CD4-positive, alpha-beta T cell (primary cell): ENCODE measurements around the gene PRKN. TPM values are rescaled to one million over a fixed set of nuclear protein-coding genes. Genes with fewer than 3 reads are reported as not detected.

ENCODE experiments used
- ATAC-seq: fragments of 200-7000 bp; cut with Tn5 transposase; one replicate; pipeline ENCODE4 v1.10.0; 2022; ENCODE audit warnings: mild to moderate bottlenecking; ENCODE audit not compliant: poor library complexity
- CTCF ChIA-PET: fragments of 350-600 bp; sonication (Branson Sonifier 250); formaldehyde crosslinking; loops from one replicate; lab custom pipeline; 2021; ENCODE audit warnings: antibody characterized with exemption, inconsistent platforms; lab: Charles Lee
- POLR2A ChIA-PET: fragments of 350-600 bp; sonication (Branson Sonifier 250); formaldehyde crosslinking; loops from one replicate; lab custom pipeline; 2021; ENCODE audit warnings: antibody characterized with exemption, inconsistent platforms; lab: Charles Lee
- DNase-seq, 14 experiments: peaks; one replicate each; pipeline ENCODE4 v3.0.0-alpha.2; 2013 to 2020; ENCODE audit warnings: mixed read lengths in 2 of 14
- H3K27ac ChIP-seq, 2 donors: one replicate each; pipeline versions ENCODE4 v1.5.1 to v1.7.0; 2013; ENCODE audit warnings: low read length in 2 of 2, low read depth in 1 of 2, mild to moderate bottlenecking in 1 of 2
- H3K27me3 ChIP-seq, 2 experiments: 1 replicate in 1 of 2; 2 replicates in 1 of 2; pipeline versions ENCODE4 v1.6.1 to v1.7.0; 2013; ENCODE audit warnings: low read length in 2 of 2, control low read depth in 1 of 2, mild to moderate bottlenecking in 1 of 2, moderate library complexity in 1 of 2; ENCODE audit not compliant: insufficient read depth in 2 of 2, control insufficient read depth in 1 of 2
- H3K36me3 ChIP-seq: one replicate; pipeline ENCODE4 v1.6.1; 2013; ENCODE audit warnings: low read length, control low read depth; ENCODE audit not compliant: insufficient read depth
- H3K4me1 ChIP-seq: one replicate; pipeline ENCODE4 v1.6.1; 2013; ENCODE audit warnings: low read length, control low read depth; ENCODE audit not compliant: insufficient read depth
- H3K4me3 ChIP-seq: one replicate; pipeline ENCODE4 v1.5.1; 2013; ENCODE audit warnings: mild to moderate bottlenecking, low read length, moderate library complexity
- H3K9me3 ChIP-seq, 2 experiments: 1 replicate in 1 of 2; 2 replicates in 1 of 2; pipeline versions ENCODE4 v1.6.1 to v1.7.0; 2013; ENCODE audit warnings: low read length in 2 of 2, mild to moderate bottlenecking in 2 of 2, control low read depth in 1 of 2, moderate library complexity in 1 of 2; ENCODE audit not compliant: control insufficient read depth in 1 of 2, insufficient read depth in 1 of 2
- H3K27ac Mint-ChIP-seq: one replicate; pipeline ENCODE4 v1.8.0; 2020; ENCODE audit warnings: mixed read lengths
- H3K27me3 Mint-ChIP-seq: one replicate; pipeline ENCODE4 v1.8.0; 2021; ENCODE audit warnings: mixed read lengths
- H3K36me3 Mint-ChIP-seq: one replicate; pipeline ENCODE4 v1.8.0; 2021; ENCODE audit warnings: low read depth, mixed read lengths
- H3K4me1 Mint-ChIP-seq: one replicate; pipeline ENCODE4 v1.8.0; 2021; ENCODE audit warnings: low read depth, mixed read lengths
- H3K4me3 Mint-ChIP-seq: one replicate; pipeline ENCODE4 v1.8.0; 2020; ENCODE audit warnings: mild to moderate bottlenecking, mixed read lengths
- H3K9me3 Mint-ChIP-seq: one replicate; pipeline ENCODE4 v1.8.0; 2020; ENCODE audit warnings: mixed read lengths
- CTCF ChIP-seq: fragments of 200-600 bp; IDR thresholded peaks from one replicate; pipeline ENCODE4 v1.8.0; 2022; ENCODE audit warnings: antibody characterized with exemption, mild to moderate bottlenecking
- intact Hi-C, 2 experiments: fragments of 100-400 bp; cut with DNase I in 1 of 2; cut with micrococcal nuclease in 1 of 2; formaldehyde crosslinking; loops; one replicate each; pipeline versions ENCODE4 v1.15.1 to v1.9.0; 2023 to 2025; cut with DNase I, micrococcal nuclease
- total RNA-seq, 174 experiments: library from RNA in 2 of 174; stranded (reverse) in 2 of 174; gene quantifications; one replicate each; pipeline ENCODE4 v1.2.3 and lab custom pipeline; 2021 to 2026

Gene PRKN
- total RNA-seq, 2 experiments from 2014 or later = 5.2 to 5.4 TPM

GRCh38 chr6:162612613-162613012 is 115.0 kb downstream of the PRKN start:
- Histone ChIP-seq H3K4me1 (no peaks in the 10 kb centered on the region), H3K27ac (no peak overlapping the region), H3K9me3 (peaks cover 0 to 9% of the 10 kb centered on the region in 2 experiments), H3K27me3 (no peaks in the 10 kb centered on the region), H3K36me3 (no peaks in the 10 kb centered on the region), H3K4me3 (no peak overlapping the region)
- Mint-ChIP-seq H3K4me1 (no peaks in the 10 kb centered on the region), H3K36me3 (no peaks in the 10 kb centered on the region), H3K4me3 (no peak overlapping the region), H3K9me3 (no peaks in the 10 kb centered on the region), H3K27ac (no peak overlapping the region), H3K27me3 (no peaks in the 10 kb centered on the region)
- POLR2A ChIA-PET = no interaction called here
- ATAC-seq (no peak), DNase-seq (no peak)
- no peak for TF ChIP-seq CTCF
- CTCF ChIA-PET = no interaction called here
- intact Hi-C loops = no loop called here

GRCh38 chr6:162610351-162610750 is 117.2 kb downstream of the PRKN start:
- H3K9me3 Mint-ChIP-seq = no peaks in the 10 kb centered on the region
- H3K4me1 Mint-ChIP-seq = no peaks in the 10 kb centered on the region
- Histone ChIP-seq H3K36me3 (no peaks in the 10 kb centered on the region), H3K27ac (no peak overlapping the region), H3K4me3 (no peak overlapping the region), H3K4me1 (no peaks in the 10 kb centered on the region), H3K27me3 (no peaks in the 10 kb centered on the region), H3K9me3 (peaks cover 0 to 9% of the 10 kb centered on the region in 2 experiments)
- no peak for TF ChIP-seq CTCF
- ChIA-PET POLR2A (no interaction called here), CTCF (no interaction called here)
- no peak overlapping the region for H3K4me3 Mint-ChIP-seq
- H3K36me3 Mint-ChIP-seq = no peaks in the 10 kb centered on the region
- no peak for ATAC-seq
- no peaks in the 10 kb centered on the region for H3K27me3 Mint-ChIP-seq
- H3K27ac Mint-ChIP-seq = no peak overlapping the region
- intact Hi-C loops = no loop called here
- DNase-seq = no peak

GRCh38 chr6:162605881-162606280 is 121.7 kb downstream of the PRKN start:
- H3K4me3 ChIP-seq = no peak overlapping the region
- TF ChIP-seq CTCF = no peak
- no peaks in the 10 kb centered on the region for H3K27me3 ChIP-seq
- no peaks in the 10 kb centered on the region for H3K9me3 Mint-ChIP-seq
- no peaks in the 10 kb centered on the region for H3K4me1 Mint-ChIP-seq
- no peak overlapping the region for H3K27ac ChIP-seq
- H3K36me3 ChIP-seq = no peaks in the 10 kb centered on the region
- no peak overlapping the region for H3K4me3 Mint-ChIP-seq
- no peaks in the 10 kb centered on the region for H3K27me3 Mint-ChIP-seq
- no peaks in the 10 kb centered on the region for H3K36me3 Mint-ChIP-seq
- H3K27ac Mint-ChIP-seq = no peak overlapping the region
- intact Hi-C loops = no loop called here
- POLR2A ChIA-PET = no interaction called here
- no peaks in the 10 kb centered on the region for H3K4me1 ChIP-seq
- H3K9me3 ChIP-seq = no peaks in the 10 kb centered on the region
- CTCF ChIA-PET = no interaction called here
- ATAC-seq (no peak), DNase-seq (no peak)
